Epithelial cell of esophagus (primary cell): ENCODE data around the gene ETAA1.

Experiments used
- DNase-seq: peaks from one replicate; pipeline ENCODE4 v3.0.0; 2010; ENCODE audit warnings: low read depth
- H3K4me3 ChIP-seq: 2 replicates; pipeline ENCODE4 v1.5.1; 2011; ENCODE audit warnings: mild to moderate bottlenecking, low read length, control low read depth
- CTCF ChIP-seq: IDR thresholded peaks from 2 replicates; pipeline ENCODE4 v1.5.1; 2011; ENCODE audit warnings: low read depth, mild to moderate bottlenecking, low read length, control low read depth, inconsistent platforms; ENCODE audit not compliant: insufficient read depth; ENCODE audit errors: missing control alignments

The ETAA1 gene

GRCh38 chr2:67423489-67423888 is 26.4 kb downstream of the ETAA1 start:
- TF ChIP-seq CTCF, result no peak
- no peak overlapping the region for H3K4me3 ChIP-seq
- DNase-seq, result no peak

- H3K4me3 ChIP-seq, result no peak overlapping the region
- DNase-seq, result no peak
Measured at GRCh38 chr2:67436221-67436620, 39.1 kb downstream of the ETAA1 start.

DNA sequence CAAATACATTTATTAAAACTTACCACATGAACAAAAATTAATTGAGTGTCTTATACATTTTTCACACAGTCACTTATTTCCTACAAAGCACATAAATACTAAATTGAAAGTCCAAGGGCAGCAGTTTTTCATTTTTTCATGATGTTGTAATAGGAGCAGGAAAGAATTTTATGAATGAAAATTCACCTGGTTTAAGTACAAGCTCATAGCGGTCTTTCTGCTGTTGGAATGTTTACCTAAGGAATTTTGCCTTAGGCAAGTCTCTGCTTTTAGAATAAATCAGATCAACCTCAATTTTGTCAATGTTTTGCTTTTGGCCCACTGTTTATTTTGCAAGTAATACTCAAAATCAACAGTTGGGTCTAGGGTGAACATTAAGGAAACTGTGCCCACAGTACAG is 40.0 kb downstream of the ETAA1 start:
- no peak for TF ChIP-seq CTCF
- peak; percentile 70 for DNase-seq
- H3K4me3 ChIP-seq, result no peak overlapping the region

More at GRCh38 chr2:67436221-67436620, 39.1 kb downstream of the ETAA1 start:
- TF ChIP-seq CTCF, result no peak

DNA sequence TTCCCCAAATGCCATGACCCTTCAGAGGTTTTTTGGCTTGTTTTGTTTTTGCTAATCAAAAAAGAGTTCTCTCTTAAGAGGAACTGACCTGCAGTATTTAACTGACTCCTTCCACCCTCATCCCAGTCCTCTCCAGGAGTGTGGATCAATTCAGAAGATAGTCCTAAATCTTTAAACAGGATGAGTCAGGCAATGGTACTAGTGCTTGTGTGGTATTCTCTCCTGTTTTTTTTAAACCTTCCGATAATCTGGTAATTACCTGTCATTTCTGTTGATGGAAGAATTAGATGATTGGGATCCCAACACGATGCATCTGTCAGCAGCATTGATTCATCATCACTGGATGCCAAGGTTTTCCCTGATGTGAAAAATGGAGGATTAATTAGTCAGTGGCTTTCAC is 41.2 kb downstream of the ETAA1 start:
- no peak for TF ChIP-seq CTCF
- peak; percentile 23 for DNase-seq
- H3K4me3 ChIP-seq, result no peak overlapping the region

- no peak for TF ChIP-seq CTCF
- peak; percentile 63 for DNase-seq
- H3K4me3 ChIP-seq, result no peak overlapping the region
Measured at GRCh38 chr2:67445652-67446268, 48.6 kb downstream of the ETAA1 start.

DNA sequence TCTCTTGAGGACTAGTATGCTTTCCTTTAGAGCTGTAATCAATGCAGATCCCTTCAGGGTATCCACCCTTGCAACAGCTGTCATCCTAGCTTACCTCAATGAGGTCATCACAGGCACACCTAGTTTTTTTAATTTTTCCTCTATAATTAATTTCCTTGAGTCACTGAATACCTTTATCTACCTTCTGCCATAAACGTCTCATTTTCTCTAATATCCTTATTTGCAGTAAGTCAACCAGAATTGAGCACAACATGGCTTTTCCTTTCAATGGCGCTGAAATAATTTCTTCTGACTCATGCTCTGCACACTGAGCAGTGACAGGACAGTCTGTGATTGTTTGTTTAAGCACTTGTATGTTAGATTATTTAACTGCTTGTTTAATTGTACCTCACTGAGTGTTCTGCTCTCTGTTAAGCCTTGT is 49.4 kb downstream of the ETAA1 start:
- no peak overlapping the region for H3K4me3 ChIP-seq
- TF ChIP-seq CTCF, result no peak
- peak; percentile 85 for DNase-seq

DNA sequence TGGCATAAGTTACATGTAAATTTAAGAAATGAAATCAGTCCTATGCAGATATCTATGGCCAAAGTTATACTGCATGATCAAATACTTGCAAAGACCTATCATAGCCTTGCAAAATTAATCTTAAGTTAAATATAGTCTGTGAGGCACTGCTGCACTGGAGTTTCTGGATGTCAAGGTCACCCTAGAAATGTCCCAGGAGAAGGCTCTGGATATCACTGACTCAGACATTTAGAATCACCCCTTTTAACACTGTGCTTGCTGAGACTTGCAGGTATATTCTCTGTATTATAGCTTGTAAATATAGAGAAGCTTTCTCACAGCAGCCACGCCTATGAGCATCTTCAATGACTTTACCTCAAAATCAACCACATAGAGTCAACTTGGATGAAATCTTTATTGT is 51.5 kb downstream of the ETAA1 start:
- no peak overlapping the region for H3K4me3 ChIP-seq
- peak; percentile 89 for DNase-seq
- TF ChIP-seq CTCF, result no peak
